ENCODE measurements around the gene KCNIP4.
"Not testable (repeated sequence)": the region's sequence is repeated elsewhere in the genome, so short reads cannot be mapped to it uniquely, and the experiment has no call there.

The KCNIP4 gene

GRCh38 chr4:20847124-20847747 lies 1101.3 kb downstream of the KCNIP4 start:
- no peak for DNase-seq (ENCODE audit: low read depth in 2 of 2)

GRCh38 chr4:20844311-20844710 lies 1104.3 kb downstream of the KCNIP4 start:
- no peak for DNase-seq (ENCODE audit: low read depth in 2 of 2)

- DNase-seq (ENCODE audit: low read depth in 2 of 2), result no peak
Measured at GRCh38 chr4:20840648-20841190, 1107.9 kb downstream of the KCNIP4 start.

GRCh38 chr4:20839957-20840356 lies 1108.6 kb downstream of the KCNIP4 start:
- DNase-seq (ENCODE audit: low read depth in 2 of 2), result peak; percentile 85 to 89

GRCh38 chr4:20838476-20838875 lies 1110.1 kb downstream of the KCNIP4 start:
- DNase-seq (ENCODE audit: low read depth in 2 of 2), result no peak

- DNase-seq (ENCODE audit: low read depth in 2 of 2), result no peak
Measured at GRCh38 chr4:20832826-20833225, 1115.7 kb downstream of the KCNIP4 start.

GRCh38 chr4:20831746-20832145 lies 1116.8 kb downstream of the KCNIP4 start:
- no peak for DNase-seq (ENCODE audit: low read depth in 2 of 2)

- no peak for DNase-seq (ENCODE audit: low read depth in 2 of 2)
Measured at GRCh38 chr4:20829617-20830357, 1118.8 kb downstream of the KCNIP4 start.

- DNase-seq (ENCODE audit: low read depth in 2 of 2), result no peak
Measured at GRCh38 chr4:20825505-20825904, 1123.1 kb downstream of the KCNIP4 start.

GRCh38 chr4:20816287-20816686 lies 1132.3 kb downstream of the KCNIP4 start:
- no peak for DNase-seq (ENCODE audit: low read depth in 2 of 2)

- DNase-seq (ENCODE audit: low read depth in 2 of 2), result no peak
Measured at GRCh38 chr4:20813700-20814099, 1134.9 kb downstream of the KCNIP4 start.

- no peak for DNase-seq (ENCODE audit: low read depth in 2 of 2)
Measured at GRCh38 chr4:20809812-20810211, 1138.8 kb downstream of the KCNIP4 start.

- no peak for DNase-seq (ENCODE audit: low read depth in 2 of 2)
Measured at GRCh38 chr4:20805716-20806115, 1142.9 kb downstream of the KCNIP4 start.

GRCh38 chr4:20787940-20788665 lies 1160.5 kb downstream of the KCNIP4 start:
- no peak for DNase-seq (ENCODE audit: low read depth in 2 of 2)

GRCh38 chr4:20783134-20783533 lies 1165.4 kb downstream of the KCNIP4 start:
- DNase-seq (ENCODE audit: low read depth in 2 of 2), result not testable (repeated sequence)

- DNase-seq (ENCODE audit: low read depth in 2 of 2), result no peak
Measured at GRCh38 chr4:20778896-20779295, 1169.7 kb downstream of the KCNIP4 start.

GRCh38 chr4:20773144-20773997 lies 1175.2 kb downstream of the KCNIP4 start:
- DNase-seq (ENCODE audit: low read depth in 2 of 2), result peak; percentile 15 to 17

- DNase-seq (ENCODE audit: low read depth in 2 of 2), result no peak
Measured at GRCh38 chr4:20764366-20764992, 1184.1 kb downstream of the KCNIP4 start.

GRCh38 chr4:20761826-20762225 lies 1186.7 kb downstream of the KCNIP4 start:
- DNase-seq (ENCODE audit: low read depth in 2 of 2), result no peak

- DNase-seq (ENCODE audit: low read depth in 2 of 2), result no peak
Measured at GRCh38 chr4:20761382-20761781, 1187.2 kb downstream of the KCNIP4 start.

GRCh38 chr4:20760053-20760452 lies 1188.5 kb downstream of the KCNIP4 start:
- DNase-seq (ENCODE audit: low read depth in 2 of 2), result no peak
